Activated CD4-positive, CD25-positive, alpha-beta regulatory T cell treated with anti-CD3 and anti-CD28 coated beads, Interleukin-2, amount 50 U/mL, for 72 hours (primary cell): ENCODE results near the gene SIRPG.
"Not testable (repeated sequence)": the region's sequence is repeated elsewhere in the genome, so short reads cannot be mapped to it uniquely, and the experiment has no call there.

Experiments used
- DNase-seq: peaks from one replicate; pipeline ENCODE4 v3.0.0; 2021

SIRPG gene

GRCh38 chr20:1671891-1672669 lies 14.5 kb upstream of the SIRPG start:
- DNase-seq = no peak

- DNase-seq = no peak
These were observed 11.7 kb upstream of the SIRPG start for GRCh38 chr20:1669304-1669703.

GRCh38 chr20:1667502-1668085 lies 10.0 kb upstream of the SIRPG start:
- no peak for DNase-seq

GRCh38 chr20:1666802-1667201 lies 9.2 kb upstream of the SIRPG start:
- DNase-seq = no peak

GRCh38 chr20:1665345-1665744 lies 7.8 kb upstream of the SIRPG start:
- DNase-seq = no peak

DNA sequence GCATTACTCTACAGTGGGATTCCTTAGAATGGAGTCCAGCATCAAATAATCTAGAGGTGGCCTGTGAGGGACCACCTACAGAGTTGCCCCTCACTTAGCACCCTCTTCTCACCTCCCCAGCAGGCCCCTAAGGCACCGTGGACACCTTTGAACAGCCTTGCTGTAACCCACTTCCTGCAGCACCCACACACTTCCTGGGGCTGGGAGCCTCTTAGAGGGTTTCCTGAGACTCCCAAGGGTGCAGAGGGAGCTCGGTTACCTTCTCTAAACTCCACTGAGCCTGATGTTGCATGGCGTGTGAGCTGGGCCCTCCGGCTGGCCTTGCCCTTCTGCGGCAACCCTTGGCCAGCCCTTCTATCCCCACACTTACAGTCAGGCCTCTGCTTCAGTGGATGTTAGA lies 7.3 kb upstream of the SIRPG start:
- DNase-seq = no peak

DNA sequence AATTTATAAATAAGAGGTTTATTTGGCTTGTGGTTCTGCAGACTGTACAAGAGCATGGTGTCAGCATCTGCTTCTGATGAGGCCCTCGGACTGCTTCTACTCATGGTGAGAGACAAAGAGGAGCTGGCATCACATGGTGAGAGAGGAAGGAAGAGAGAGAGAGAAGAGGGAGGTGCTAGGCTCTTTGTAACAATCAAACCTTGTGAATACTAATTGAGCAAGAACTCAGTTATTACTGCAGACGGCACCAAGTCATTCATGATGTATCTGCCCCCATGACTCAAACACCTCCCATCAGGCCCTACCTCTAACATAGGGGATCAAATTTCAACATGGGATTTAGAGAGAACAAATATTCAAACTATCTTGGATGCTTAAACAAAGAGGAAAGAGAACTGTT lies 6.3 kb upstream of the SIRPG start:
- DNase-seq = no peak

DNA sequence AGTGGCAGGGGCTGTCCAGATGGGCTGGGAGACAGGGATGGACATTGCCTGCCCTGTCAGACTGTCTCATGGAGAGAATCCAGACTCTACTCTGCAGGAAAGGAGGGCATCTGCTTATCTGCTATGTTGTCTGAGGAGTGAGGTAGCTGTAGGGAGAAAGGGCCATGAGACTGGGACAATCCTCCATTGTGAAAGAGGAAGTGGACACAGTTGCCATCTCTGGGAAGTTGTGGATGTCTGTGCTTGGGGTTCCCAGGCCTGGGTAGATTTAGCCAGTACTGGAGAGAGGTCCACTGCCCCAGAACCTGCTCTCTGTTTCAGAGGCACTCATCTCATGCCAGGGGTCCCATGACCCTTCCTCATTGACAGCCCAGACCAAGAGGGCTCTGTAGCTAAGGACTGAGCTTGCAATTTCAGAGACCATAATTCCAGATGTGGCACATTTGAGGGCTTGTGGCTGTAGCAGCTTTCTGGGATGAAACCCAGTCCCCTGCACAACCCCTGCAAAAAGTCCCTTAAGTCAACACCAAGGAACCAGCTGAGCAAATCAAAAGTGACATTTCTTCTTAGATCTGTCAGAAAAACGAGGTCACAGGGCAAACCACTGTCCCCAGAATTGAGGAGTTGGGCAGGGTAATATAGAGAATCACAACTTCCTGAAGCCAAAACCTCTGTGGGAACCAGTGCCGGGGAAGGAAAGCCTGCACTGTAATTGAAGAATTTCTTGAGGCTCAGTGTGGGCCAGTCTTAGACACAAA lies 4.1 kb upstream of the SIRPG start:
- no peak for DNase-seq

DNA sequence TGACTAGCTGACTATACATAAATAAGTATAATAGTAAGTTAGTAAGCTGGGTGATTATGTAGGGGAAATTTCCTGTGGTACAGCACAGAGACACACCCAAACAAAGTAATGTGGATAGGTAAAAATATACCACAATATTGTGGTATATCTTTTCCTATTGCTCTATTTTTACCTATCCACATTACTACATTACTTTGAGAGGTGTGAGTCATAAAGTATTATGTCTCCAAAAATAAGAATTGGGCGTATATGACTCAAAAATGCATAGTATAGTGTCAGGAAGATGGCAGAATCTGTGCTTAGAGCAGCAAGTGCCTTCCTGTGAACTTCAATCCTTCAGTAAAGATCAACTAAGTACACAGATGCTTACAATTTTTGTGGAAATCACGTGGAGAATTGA lies 2.7 kb upstream of the SIRPG start:
- no peak for DNase-seq

- no peak for DNase-seq
These were observed 735 bp downstream of the SIRPG start for GRCh38 chr20:1656844-1657243.

DNA sequence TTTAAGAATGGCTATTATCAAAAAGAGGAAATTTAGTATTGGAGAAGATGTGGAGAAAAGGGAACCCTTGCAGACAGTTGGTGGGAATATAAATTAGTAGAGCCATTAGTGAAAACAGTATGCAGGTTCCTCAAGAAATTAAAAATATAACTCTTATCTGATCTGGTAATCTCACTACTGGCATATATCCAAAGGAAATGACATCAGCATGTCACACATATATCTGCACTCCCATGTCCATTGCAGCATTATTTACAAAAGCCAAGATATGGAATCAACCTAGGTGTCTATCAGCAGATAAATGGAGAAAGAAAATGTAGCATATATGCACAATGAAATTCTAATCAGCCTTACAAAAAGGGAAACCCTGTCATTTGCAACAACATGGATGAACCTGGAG lies 2.6 kb downstream of the SIRPG start:
- no peak for DNase-seq

DNA sequence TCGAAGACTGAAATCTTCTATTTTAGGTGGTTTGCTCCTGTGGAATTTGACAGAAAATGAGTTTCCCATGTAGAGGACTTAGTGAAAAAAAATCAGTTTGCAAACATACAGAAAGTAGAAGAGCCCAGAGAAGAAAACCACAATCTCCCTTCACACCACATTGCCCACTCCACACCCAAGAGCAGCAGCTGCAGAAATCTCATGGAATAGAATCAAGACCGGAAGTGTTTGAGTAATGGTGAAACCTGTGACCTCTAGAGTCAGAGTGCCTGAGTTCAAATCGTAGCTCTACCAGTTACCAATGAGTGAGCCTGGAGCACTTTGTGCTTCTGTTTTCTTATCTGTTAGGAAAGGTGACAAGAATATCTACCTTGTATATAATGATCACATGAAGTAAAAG lies 4.6 kb downstream of the SIRPG start:
- no peak for DNase-seq

- no peak for DNase-seq
These were observed 5.5 kb downstream of the SIRPG start for GRCh38 chr20:1652104-1652503.

DNA sequence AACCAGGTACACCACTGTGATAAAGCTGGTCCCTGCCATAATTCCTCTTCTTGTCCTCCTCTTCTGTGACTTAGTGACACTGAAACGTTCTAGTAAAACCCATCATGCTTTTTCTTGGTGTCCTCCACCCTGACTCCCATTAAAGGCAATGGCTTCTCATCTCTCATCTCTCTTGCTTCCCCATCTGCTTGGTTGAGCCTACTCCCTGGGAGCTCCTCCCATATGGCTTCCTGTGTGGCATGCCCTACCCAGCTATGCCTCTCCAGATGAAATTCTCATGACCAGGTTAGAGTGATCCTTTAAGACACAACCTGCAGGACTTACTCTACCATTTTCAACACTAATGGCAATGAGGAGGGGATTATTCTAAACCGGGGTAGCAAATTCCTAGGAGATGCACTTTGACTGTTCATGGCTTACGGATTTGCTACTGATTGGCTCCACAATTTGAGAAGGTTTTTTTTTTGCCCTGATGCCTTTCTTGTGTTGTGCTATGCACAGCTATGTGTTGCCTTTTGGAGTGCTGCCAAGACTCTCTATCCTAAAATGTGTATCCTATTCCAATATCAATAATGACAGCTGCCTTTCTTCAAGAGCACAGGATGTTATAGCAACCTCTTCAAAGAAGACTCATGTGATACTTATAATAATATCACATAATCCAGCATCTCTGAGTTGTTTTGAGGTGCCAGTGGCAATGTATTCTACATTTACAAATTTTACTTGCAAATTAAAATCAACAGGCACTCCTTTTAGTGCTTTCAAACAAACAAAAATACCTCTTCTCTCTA lies 6.1 kb downstream of the SIRPG start:
- DNase-seq = no peak

DNA sequence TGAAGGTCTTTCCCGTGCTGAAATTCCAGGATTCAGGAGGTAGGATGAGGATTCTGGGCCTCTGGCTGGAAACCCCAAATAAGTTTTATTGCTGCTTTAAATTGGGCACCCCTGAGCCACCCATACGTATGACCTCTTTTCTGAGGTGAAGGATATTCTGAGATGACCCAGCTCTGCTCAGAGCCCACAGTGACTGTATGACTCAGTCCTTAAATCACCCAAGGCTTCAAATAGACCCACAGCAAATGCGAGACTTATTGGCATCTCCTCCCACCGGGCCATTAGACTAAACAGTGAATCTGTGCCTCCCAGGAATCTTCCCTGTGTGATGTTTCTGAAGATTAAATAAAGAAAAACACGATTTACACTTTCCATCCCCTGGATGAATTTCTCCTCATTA lies 9.5 kb downstream of the SIRPG start:
- no peak for DNase-seq

- DNase-seq = no peak
These were observed 10.6 kb downstream of the SIRPG start for GRCh38 chr20:1646975-1647431.

GRCh38 chr20:1644101-1644962 lies 13.2 kb downstream of the SIRPG start:
- DNase-seq = no peak

GRCh38 chr20:1638643-1639042 lies 18.9 kb downstream of the SIRPG start:
- DNase-seq = not testable (repeated sequence)

GRCh38 chr20:1637755-1638154 lies 19.8 kb downstream of the SIRPG start:
- DNase-seq = no peak

GRCh38 chr20:1637226-1637625 lies 20.4 kb downstream of the SIRPG start:
- no peak for DNase-seq

GRCh38 chr20:1636621-1637020 lies 21.0 kb downstream of the SIRPG start:
- no peak for DNase-seq

- DNase-seq = no peak
These were observed 22.1 kb downstream of the SIRPG start for GRCh38 chr20:1635291-1635979.
